ENCODE data around the gene PDCD1.

PDCD1 gene

GRCh38 chr2:241873081-241873802, 14.5 kb upstream of the PDCD1 start:
- Histone ChIP-seq H3K4me3 (ENCODE audit: low read length) (no peak overlapping the region), H3K36me3 (ENCODE audit: insufficient read depth, low read length) (no peaks in the 10 kb centered on the region), H3K4me2 (ENCODE audit: low read length) (no peak overlapping the region), H3K9ac (ENCODE audit: low read depth, low read length) (no peak overlapping the region), H3K4me1 (ENCODE audit: control insufficient read depth, insufficient read depth, low read length) (peaks cover 4% of the 10 kb centered on the region), H3K9me3 (replicated peaks; ENCODE audit: low read length) (no peaks in the 10 kb centered on the region), H3K27me3 (ENCODE audit: control insufficient read depth, insufficient read depth, low read length) (peaks cover 18% of the 10 kb centered on the region)

- Histone ChIP-seq H3K9me3 (replicated peaks; ENCODE audit: low read length) (no peaks in the 10 kb centered on the region), H3K36me3 (ENCODE audit: insufficient read depth, low read length) (no peaks in the 10 kb centered on the region), H3K4me2 (ENCODE audit: low read length) (no peak overlapping the region), H3K27me3 (ENCODE audit: control insufficient read depth, insufficient read depth, low read length) (peaks cover 27% of the 10 kb centered on the region), H3K4me1 (ENCODE audit: control insufficient read depth, insufficient read depth, low read length) (peaks cover 3% of the 10 kb centered on the region), H3K4me3 (ENCODE audit: low read length) (no peak overlapping the region), H3K9ac (ENCODE audit: low read depth, low read length) (no peak overlapping the region)
Measured at GRCh38 chr2:241872313-241872642, 13.6 kb upstream of the PDCD1 start.

GRCh38 chr2:241871538-241872312, 13.0 kb upstream of the PDCD1 start:
- Histone ChIP-seq H3K4me1 (ENCODE audit: control insufficient read depth, insufficient read depth, low read length) (peaks cover 3% of the 10 kb centered on the region), H3K27me3 (ENCODE audit: control insufficient read depth, insufficient read depth, low read length) (peaks cover 32% of the 10 kb centered on the region), H3K4me2 (ENCODE audit: low read length) (no peak overlapping the region), H3K9me3 (replicated peaks; ENCODE audit: low read length) (no peaks in the 10 kb centered on the region), H3K4me3 (ENCODE audit: low read length) (no peak overlapping the region), H3K36me3 (ENCODE audit: insufficient read depth, low read length) (no peaks in the 10 kb centered on the region), H3K9ac (ENCODE audit: low read depth, low read length) (no peak overlapping the region)

GRCh38 chr2:241870611-241871537, 12.2 kb upstream of the PDCD1 start:
- no peaks in the 10 kb centered on the region for H3K36me3 ChIP-seq (ENCODE audit: insufficient read depth, low read length)
- H3K4me3 ChIP-seq (ENCODE audit: low read length): no peak overlapping the region
- H3K4me2 ChIP-seq (ENCODE audit: low read length): no peak overlapping the region
- peaks cover 40% of the 10 kb centered on the region for H3K27me3 ChIP-seq (ENCODE audit: control insufficient read depth, insufficient read depth, low read length)
- no peaks in the 10 kb centered on the region for H3K9me3 ChIP-seq (replicated peaks; ENCODE audit: low read length)
- H3K4me1 ChIP-seq (ENCODE audit: control insufficient read depth, insufficient read depth, low read length): peaks cover 3% of the 10 kb centered on the region
- H3K9ac ChIP-seq (ENCODE audit: low read depth, low read length): no peak overlapping the region

- Histone ChIP-seq H3K36me3 (ENCODE audit: insufficient read depth, low read length) (no peaks in the 10 kb centered on the region), H3K4me3 (ENCODE audit: low read length) (no peak overlapping the region), H3K9me3 (replicated peaks; ENCODE audit: low read length) (no peaks in the 10 kb centered on the region), H3K9ac (ENCODE audit: low read depth, low read length) (no peak overlapping the region), H3K4me1 (ENCODE audit: control insufficient read depth, insufficient read depth, low read length) (peaks cover 3% of the 10 kb centered on the region), H3K4me2 (ENCODE audit: low read length) (no peak overlapping the region), H3K27me3 (ENCODE audit: control insufficient read depth, insufficient read depth, low read length) (peaks cover 43% of the 10 kb centered on the region)
Measured at GRCh38 chr2:241870081-241870541, 11.4 kb upstream of the PDCD1 start.

- H3K36me3 ChIP-seq (ENCODE audit: insufficient read depth, low read length): no peaks in the 10 kb centered on the region
- H3K27me3 ChIP-seq (ENCODE audit: control insufficient read depth, insufficient read depth, low read length): peaks cover 43% of the 10 kb centered on the region
- no peak within 1 kb of the TSS for H3K9ac ChIP-seq (ENCODE audit: low read depth, low read length)
- H3K4me3 ChIP-seq (ENCODE audit: low read length): no peak within 1 kb of the TSS
- no peaks in the 10 kb centered on the region for H3K9me3 ChIP-seq (replicated peaks; ENCODE audit: low read length)
- no peak within 1 kb of the TSS for H3K4me2 ChIP-seq (ENCODE audit: low read length)
- peaks cover 3% of the 10 kb centered on the region for H3K4me1 ChIP-seq (ENCODE audit: control insufficient read depth, insufficient read depth, low read length)
Measured at GRCh38 chr2:241869087-241869961, 10.6 kb upstream of the PDCD1 start, which contains the start of gene RTP5. Gene RTP5, plus strand, starts transcription at chr2:241869729. Its CDS starts 28 bp downstream, at chr2:241869757.

- Histone ChIP-seq H3K4me1 (ENCODE audit: control insufficient read depth, insufficient read depth, low read length) (peaks cover 3% of the 10 kb centered on the region), H3K4me3 (ENCODE audit: low read length) (no peak overlapping the region)
Measured at GRCh38 chr2:241868661-241869081, 10.0 kb upstream of the PDCD1 start.

GRCh38 chr2:241867776-241868420, 9.2 kb upstream of the PDCD1 start:
- Histone ChIP-seq H3K27me3 (ENCODE audit: control insufficient read depth, insufficient read depth, low read length) (peaks cover 43% of the 10 kb centered on the region), H3K9me3 (replicated peaks; ENCODE audit: low read length) (no peaks in the 10 kb centered on the region), H3K4me3 (ENCODE audit: low read length) (no peak overlapping the region), H3K4me1 (ENCODE audit: control insufficient read depth, insufficient read depth, low read length) (peaks cover 6% of the 10 kb centered on the region), H3K36me3 (ENCODE audit: insufficient read depth, low read length) (no peaks in the 10 kb centered on the region), H3K4me2 (ENCODE audit: low read length) (no peak overlapping the region), H3K9ac (ENCODE audit: low read depth, low read length) (no peak overlapping the region)

More at GRCh38 chr2:241868661-241869081, 10.0 kb upstream of the PDCD1 start:
- no peaks in the 10 kb centered on the region for H3K36me3 ChIP-seq (ENCODE audit: insufficient read depth, low read length)
- no peak overlapping the region for H3K4me2 ChIP-seq (ENCODE audit: low read length)
- no peak overlapping the region for H3K9ac ChIP-seq (ENCODE audit: low read depth, low read length)
- H3K9me3 ChIP-seq (replicated peaks; ENCODE audit: low read length): no peaks in the 10 kb centered on the region
- peaks cover 43% of the 10 kb centered on the region for H3K27me3 ChIP-seq (ENCODE audit: control insufficient read depth, insufficient read depth, low read length)

- no peak overlapping the region for H3K9ac ChIP-seq (ENCODE audit: low read depth, low read length)
- no peak overlapping the region for H3K4me2 ChIP-seq (ENCODE audit: low read length)
- H3K9me3 ChIP-seq (replicated peaks; ENCODE audit: low read length): no peaks in the 10 kb centered on the region
- H3K4me1 ChIP-seq (ENCODE audit: control insufficient read depth, insufficient read depth, low read length): peaks cover 6% of the 10 kb centered on the region
- H3K36me3 ChIP-seq (ENCODE audit: insufficient read depth, low read length): no peaks in the 10 kb centered on the region
- H3K4me3 ChIP-seq (ENCODE audit: low read length): no peak overlapping the region
- peaks cover 43% of the 10 kb centered on the region for H3K27me3 ChIP-seq (ENCODE audit: control insufficient read depth, insufficient read depth, low read length)
Measured at GRCh38 chr2:241866790-241867645, 8.3 kb upstream of the PDCD1 start.

Measured in skeletal muscle satellite cell (primary cell).